SU-DHL-6 (cell line): ENCODE data around the gene PDRG1.

Source experiments
- H2AFZ ChIP-seq: fragments of 200-600 bp; sonication (generic); 2 replicates; pipeline ENCODE4 v1.6.1; 2014; ENCODE audit warnings: low read depth, mild to moderate bottlenecking, moderate library complexity, mixed read lengths, antibody characterized with exemption, low read length; ENCODE audit not compliant: severe bottlenecking
- H3F3A ChIP-seq: fragments of 200-600 bp; shearing (Covaris generic); 2 replicates; pipeline ENCODE4 v1.6.0; 2016; ENCODE audit warnings: antibody characterized with exemption, mild to moderate bottlenecking; ENCODE audit not compliant: insufficient read depth
- H3K27ac ChIP-seq: fragments of 200-600 bp; sonication (generic); 2 replicates; pipeline ENCODE4 v1.5.1; 2016; ENCODE audit warnings: low read depth, mild to moderate bottlenecking, low read length, moderate library complexity, mixed read lengths
- H3K27me3 ChIP-seq: fragments of 200-600 bp; sonication (generic), shearing (Covaris generic); 2 replicates; pipeline ENCODE4 v1.6.0; 2014; ENCODE audit warnings: mild to moderate bottlenecking, low read length
- H3K36me3 ChIP-seq: fragments of 200-600 bp; sonication (generic); 2 replicates; pipeline ENCODE4 v1.6.1; 2014; ENCODE audit warnings: mild to moderate bottlenecking, low read length, mixed read lengths
- H3K4me2 ChIP-seq: fragments of 300-600, 200-600 bp; shearing (Covaris generic), sonication (generic); 2 replicates; pipeline ENCODE4 v1.6.0; 2014; ENCODE audit warnings: low read length, low read depth, mild to moderate bottlenecking; ENCODE audit not compliant: poor library complexity, severe bottlenecking
- H3K4me3 ChIP-seq: fragments of 200-600 bp; sonication (generic); 2 replicates; pipeline ENCODE4 v1.5.1; 2014; ENCODE audit warnings: antibody characterized with exemption, low read length, mild to moderate bottlenecking, mixed read lengths; ENCODE audit not compliant: insufficient read depth, poor library complexity, severe bottlenecking
- H3K79me2 ChIP-seq: fragments of 200-600 bp; sonication (generic); 2 replicates; pipeline ENCODE4 v1.6.1; 2014; ENCODE audit warnings: mild to moderate bottlenecking, low read length, moderate library complexity; ENCODE audit not compliant: insufficient read depth
- H3K9ac ChIP-seq: fragments of 200-600 bp; sonication (generic); 2 replicates; pipeline ENCODE4 v1.7.0; 2014; ENCODE audit warnings: mild to moderate bottlenecking, low read length
- H3K9me2 ChIP-seq: fragments of 200-600 bp; sonication (generic); replicated peaks from 2 replicates; pipeline ENCODE4 v1.6.1; 2014; ENCODE audit warnings: low read length; ENCODE audit not compliant: insufficient read depth
- H3K9me3 ChIP-seq: fragments of 200-600 bp; sonication (generic); 2 replicates; pipeline ENCODE4 v1.6.1; 2014; ENCODE audit warnings: low read length, mixed read lengths; ENCODE audit not compliant: insufficient read depth
- H4K20me1 ChIP-seq: fragments of 200-600 bp; sonication (generic); 2 replicates; pipeline ENCODE4 v1.6.1; 2014; ENCODE audit warnings: low read depth, mild to moderate bottlenecking, antibody characterized with exemption, low read length, moderate library complexity, mixed read lengths
- EZH2phosphoT487 ChIP-seq: fragments of 200-600 bp; sonication (generic), shearing (Covaris generic); conservative IDR thresholded peaks from 2 replicates; pipeline ENCODE4 v1.6.1; 2018; ENCODE audit warnings: mild to moderate bottlenecking, antibody characterized with exemption, low read length, moderate library complexity, mixed read lengths
- TF ChIP-seq, protein P1 (sequence below): fragments of 200-600 bp; sonication (generic); IDR thresholded peaks from one replicate; pipeline ENCODE4 v1.5.1; 2017; ENCODE audit warnings: antibody characterized with exemption, mild to moderate bottlenecking, low read length, moderate library complexity; ENCODE audit not compliant: insufficient read depth, poor library complexity, severe bottlenecking

The PDRG1 gene

DNA sequence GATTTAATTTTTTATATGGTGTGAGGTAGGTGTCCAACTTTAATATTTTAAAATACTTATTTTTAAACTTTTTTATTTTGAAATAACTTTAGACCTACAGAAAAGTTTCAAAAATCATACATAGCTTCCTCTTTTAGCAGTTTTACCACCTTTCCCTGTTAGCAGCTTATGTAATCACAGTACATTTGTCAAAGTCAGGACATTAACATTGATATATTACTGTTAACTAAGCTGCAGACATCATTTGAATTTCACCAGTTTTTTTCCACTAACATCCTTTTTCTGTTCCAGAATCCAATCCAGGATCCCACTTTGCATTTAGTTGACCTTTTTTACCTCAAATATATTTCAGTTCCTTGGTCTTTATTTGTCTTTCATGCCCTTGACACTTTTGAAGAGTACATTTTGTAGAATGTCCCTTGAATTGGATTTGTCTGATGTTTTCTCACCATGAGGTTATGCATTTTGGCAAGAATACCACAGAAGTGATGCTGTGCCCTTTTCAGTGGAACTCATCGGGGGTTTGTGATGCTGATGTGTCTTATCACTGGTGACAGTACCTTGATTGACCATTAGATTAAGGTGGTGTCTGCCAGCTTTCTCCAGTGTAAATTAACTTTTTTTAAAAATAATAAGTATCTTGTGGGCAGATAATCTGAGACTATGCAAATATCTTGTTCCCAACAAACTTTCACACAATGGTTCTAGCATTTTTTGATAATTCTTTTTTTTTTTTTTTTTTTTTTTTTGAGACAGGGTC, 48.0 kb downstream of the PDRG1 start:
- no peaks in the 10 kb centered on the region for H3K36me3 ChIP-seq
- H3K9me2 ChIP-seq: no peaks in the 10 kb centered on the region
- H3K79me2 ChIP-seq: no peaks in the 10 kb centered on the region
- no peaks in the 10 kb centered on the region for H3F3A ChIP-seq
- H3K4me3 ChIP-seq: no peak overlapping the region
- no peaks in the 10 kb centered on the region for H3K9me3 ChIP-seq
- no peak overlapping the region for H3K9ac ChIP-seq
- no peak overlapping the region for H2AFZ ChIP-seq
- no peaks in the 10 kb centered on the region for H3K27me3 ChIP-seq
- H3K27ac ChIP-seq: no peak overlapping the region
- no peak for TF ChIP-seq EZH2phosphoT487
- TF ChIP-seq, protein P1, sequence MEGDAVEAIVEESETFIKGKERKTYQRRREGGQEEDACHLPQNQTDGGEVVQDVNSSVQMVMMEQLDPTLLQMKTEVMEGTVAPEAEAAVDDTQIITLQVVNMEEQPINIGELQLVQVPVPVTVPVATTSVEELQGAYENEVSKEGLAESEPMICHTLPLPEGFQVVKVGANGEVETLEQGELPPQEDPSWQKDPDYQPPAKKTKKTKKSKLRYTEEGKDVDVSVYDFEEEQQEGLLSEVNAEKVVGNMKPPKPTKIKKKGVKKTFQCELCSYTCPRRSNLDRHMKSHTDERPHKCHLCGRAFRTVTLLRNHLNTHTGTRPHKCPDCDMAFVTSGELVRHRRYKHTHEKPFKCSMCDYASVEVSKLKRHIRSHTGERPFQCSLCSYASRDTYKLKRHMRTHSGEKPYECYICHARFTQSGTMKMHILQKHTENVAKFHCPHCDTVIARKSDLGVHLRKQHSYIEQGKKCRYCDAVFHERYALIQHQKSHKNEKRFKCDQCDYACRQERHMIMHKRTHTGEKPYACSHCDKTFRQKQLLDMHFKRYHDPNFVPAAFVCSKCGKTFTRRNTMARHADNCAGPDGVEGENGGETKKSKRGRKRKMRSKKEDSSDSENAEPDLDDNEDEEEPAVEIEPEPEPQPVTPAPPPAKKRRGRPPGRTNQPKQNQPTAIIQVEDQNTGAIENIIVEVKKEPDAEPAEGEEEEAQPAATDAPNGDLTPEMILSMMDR: no peak
- H4K20me1 ChIP-seq: no peaks in the 10 kb centered on the region
- H3K4me2 ChIP-seq: no peak overlapping the region

DNA sequence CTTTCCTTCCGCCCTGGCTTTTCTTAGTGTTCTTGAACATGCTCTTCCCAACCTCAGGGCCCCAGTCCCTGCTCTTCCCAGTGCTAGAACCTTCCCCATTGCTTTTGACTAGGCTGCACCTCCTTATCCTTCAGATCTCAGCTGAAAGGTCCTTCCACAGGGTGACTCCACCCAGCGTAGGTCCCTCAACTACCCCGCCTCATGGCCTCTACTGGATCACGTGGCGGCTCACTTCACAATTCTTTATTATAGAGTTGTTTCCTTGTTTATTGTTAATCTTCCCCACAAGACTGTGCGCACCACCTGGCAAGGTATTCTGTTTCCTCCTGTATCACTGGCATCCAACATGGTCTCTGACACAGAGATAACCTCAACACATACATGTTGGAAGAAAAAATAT, 50.2 kb downstream of the PDRG1 start:
- Histone ChIP-seq H3K27ac (no peak overlapping the region), H3K79me2 (no peaks in the 10 kb centered on the region), H3K9me2 (no peaks in the 10 kb centered on the region), H4K20me1 (no peaks in the 10 kb centered on the region), H3F3A (no peaks in the 10 kb centered on the region), H3K9me3 (no peaks in the 10 kb centered on the region), H3K4me3 (no peak overlapping the region), H3K36me3 (no peaks in the 10 kb centered on the region), H2AFZ (no peak overlapping the region), H3K4me2 (no peak overlapping the region), H3K9ac (no peak overlapping the region), H3K27me3 (no peaks in the 10 kb centered on the region)
- TF ChIP-seq, protein P1: no peak
- TF ChIP-seq EZH2phosphoT487: no peak

DNA sequence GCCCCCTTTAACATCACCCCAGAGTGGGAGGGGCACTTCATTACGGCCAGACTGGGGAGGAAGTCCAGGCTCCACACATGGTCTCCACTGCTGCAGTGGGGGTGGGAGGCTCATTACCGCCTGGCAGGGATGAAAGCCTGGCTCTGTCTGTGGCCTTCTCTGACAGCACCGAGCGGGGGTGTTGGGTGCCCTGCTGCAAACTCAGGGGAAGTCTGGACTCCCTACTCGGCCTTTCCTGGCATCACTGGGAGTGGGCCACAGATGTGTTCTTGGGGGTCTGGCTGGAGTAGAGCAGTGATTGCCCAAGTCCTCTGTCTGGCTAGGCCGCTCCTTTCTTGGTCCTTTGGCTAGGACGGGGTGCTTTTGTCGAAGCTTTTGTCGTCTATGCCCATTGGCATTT, 54.3 kb downstream of the PDRG1 start:
- Histone ChIP-seq H3K79me2 (no peaks in the 10 kb centered on the region), H3K27ac (no peak overlapping the region), H3K27me3 (no peaks in the 10 kb centered on the region), H3K9me2 (no peaks in the 10 kb centered on the region), H2AFZ (no peak overlapping the region), H3F3A (no peaks in the 10 kb centered on the region), H3K9me3 (no peaks in the 10 kb centered on the region), H3K4me2 (no peak overlapping the region), H3K9ac (no peak overlapping the region), H3K36me3 (no peaks in the 10 kb centered on the region), H3K4me3 (no peak overlapping the region), H4K20me1 (no peaks in the 10 kb centered on the region)
- no peak for TF ChIP-seq EZH2phosphoT487
- TF ChIP-seq, protein P1: no peak
